Transverse colon (tissue), 4 donors: Measurements from ENCODE around the gene NADK2. TPM values are rescaled to one million over a fixed set of nuclear protein-coding genes. Genes with fewer than 3 reads are reported as not detected.

ENCODE experiments used
- DNase-seq: peaks from one replicate; pipeline ENCODE4 v3.0.0-alpha.2; 2019
- H3K27ac ChIP-seq, 4 donors: fragments of 200-600 bp; sonication (generic); 2 replicates each; pipeline ENCODE4 v1.5.1; 2016 to 2018; ENCODE audit warnings: inconsistent platforms in 4 of 4
- H3K27me3 ChIP-seq: fragments of 200-600 bp; sonication (generic); 2 replicates; pipeline ENCODE4 v1.5.1; 2017; ENCODE audit warnings: inconsistent platforms
- H3K36me3 ChIP-seq, 4 donors: fragments of 200-600 bp; sonication (generic); 2 replicates each; pipeline ENCODE4 v1.5.1; 2017 to 2019; ENCODE audit warnings: inconsistent platforms in 4 of 4
- H3K4me1 ChIP-seq, 4 donors: fragments of 200-600 bp; sonication (generic); 2 replicates each; pipeline ENCODE4 v1.5.1; 2017 to 2020; ENCODE audit warnings: inconsistent platforms in 4 of 4
- H3K4me3 ChIP-seq, 4 donors: fragments of 200-600 bp; sonication (generic); 1 replicate in 1 of 4; 2 replicates in 3 of 4; pipeline versions ENCODE4 v1.5.1 to v1.6.1; 2017 to 2019; ENCODE audit warnings: inconsistent platforms in 4 of 4
- H3K9me3 ChIP-seq, 2 donors: fragments of 200-600 bp; sonication (generic); 2 replicates each; pipeline ENCODE4 v1.5.1; 2017 to 2019; ENCODE audit warnings: inconsistent platforms in 2 of 2
- EP300 ChIP-seq: sonication (generic); formaldehyde crosslinking; IDR thresholded peaks from one replicate; pipeline ENCODE4 v1.6.1; 2017; ENCODE audit warnings: antibody characterized with exemption, low read depth
- POLR2A ChIP-seq: fragments of 450-650 bp; IDR thresholded peaks from one replicate; pipeline ENCODE4 v1.6.1; 2016; ENCODE audit warnings: antibody characterized with exemption, mild to moderate bottlenecking, moderate library complexity
- POLR2AphosphoS5 ChIP-seq, 3 donors: sonication (generic); formaldehyde crosslinking; IDR thresholded peaks; one replicate each; pipeline ENCODE4 v1.6.1; 2016; ENCODE audit warnings: antibody characterized with exemption in 3 of 3
- WGBS, 2 donors: methylation state at CpG; one replicate each; pipeline ENCODE4 v1.1.5; 2018; ENCODE audit warnings: low coverage in 1 of 2; 5-methylcytosine and 5-hydroxymethylcytosine counted together
- in situ Hi-C, 4 donors: fragments of 200-750 bp; cut with MboI; loops; one replicate each; pipeline versions ENCODE4 v1.15.0 to v1.15.1; 2017; ENCODE audit warnings: low sequenced_read_pairs in 3 of 4, low pct_ligation_motif_present in 1 of 4, low pct_unique_long_range_greater_than_20kb in 1 of 4
- intact Hi-C: fragments of 100-400 bp; cut with DNase I; formaldehyde crosslinking; loops from one replicate; pipeline ENCODE4 v1.15.1; 2023; ENCODE audit warnings: low total_unique reads
- total RNA-seq, 4 donors: library from RNA; depleted of rRNA; stranded (reverse); fragments of >200 nt; gene quantifications; one replicate each; pipeline ENCODE4 v1.1.0, GENCODE V29; 2016
- TF ChIP-seq, protein P1 (sequence below), 5 experiments: fragments of 200-600 bp in 3 of 5; fragments of 450-650 bp in 2 of 5; sonication (generic) in 3 of 5; IDR thresholded peaks; 1 replicate in 2 of 5; 2 replicates in 3 of 5; pipeline ENCODE4 v1.5.1; 2016 to 2017; ENCODE audit warnings: antibody characterized with exemption in 5 of 5, inconsistent platforms in 3 of 5, mild to moderate bottlenecking in 2 of 5, moderate library complexity in 1 of 5

The NADK2 gene
- total RNA-seq, 4 donors from 2014 or later, result 14.6 to 31.4 (median 22.4) TPM

DNA sequence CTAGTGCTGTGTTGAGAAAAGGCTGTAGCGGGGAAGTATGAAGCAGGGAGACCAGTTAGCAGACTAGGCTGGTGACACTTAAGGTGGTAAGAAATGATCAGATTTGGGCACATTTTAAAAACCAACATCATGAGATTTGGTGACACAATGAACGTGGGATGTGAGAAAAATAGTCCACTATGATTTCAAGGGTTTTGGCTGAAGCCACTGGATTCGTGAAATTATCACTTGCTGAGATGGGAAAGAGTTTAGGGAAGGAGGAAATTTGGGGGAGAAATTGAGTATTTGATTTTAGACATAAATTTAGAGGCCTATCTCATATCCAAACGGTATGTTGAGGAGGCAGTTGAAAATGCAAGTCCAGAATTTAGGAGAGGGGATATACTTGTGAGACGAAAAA, 66.7 kb downstream of the NADK2 start:
- no peaks in the 10 kb centered on the region for H3K9me3 ChIP-seq
- peaks cover 0 to 20% (median 9%) of the 10 kb centered on the region in 4 donors for H3K36me3 ChIP-seq
- DNase-seq, result no peak
- TF ChIP-seq, protein P1, sequence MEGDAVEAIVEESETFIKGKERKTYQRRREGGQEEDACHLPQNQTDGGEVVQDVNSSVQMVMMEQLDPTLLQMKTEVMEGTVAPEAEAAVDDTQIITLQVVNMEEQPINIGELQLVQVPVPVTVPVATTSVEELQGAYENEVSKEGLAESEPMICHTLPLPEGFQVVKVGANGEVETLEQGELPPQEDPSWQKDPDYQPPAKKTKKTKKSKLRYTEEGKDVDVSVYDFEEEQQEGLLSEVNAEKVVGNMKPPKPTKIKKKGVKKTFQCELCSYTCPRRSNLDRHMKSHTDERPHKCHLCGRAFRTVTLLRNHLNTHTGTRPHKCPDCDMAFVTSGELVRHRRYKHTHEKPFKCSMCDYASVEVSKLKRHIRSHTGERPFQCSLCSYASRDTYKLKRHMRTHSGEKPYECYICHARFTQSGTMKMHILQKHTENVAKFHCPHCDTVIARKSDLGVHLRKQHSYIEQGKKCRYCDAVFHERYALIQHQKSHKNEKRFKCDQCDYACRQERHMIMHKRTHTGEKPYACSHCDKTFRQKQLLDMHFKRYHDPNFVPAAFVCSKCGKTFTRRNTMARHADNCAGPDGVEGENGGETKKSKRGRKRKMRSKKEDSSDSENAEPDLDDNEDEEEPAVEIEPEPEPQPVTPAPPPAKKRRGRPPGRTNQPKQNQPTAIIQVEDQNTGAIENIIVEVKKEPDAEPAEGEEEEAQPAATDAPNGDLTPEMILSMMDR (IDR thresholded peaks at IDR 0.05), result no peak
- TF ChIP-seq EP300 (no peak), POLR2A (no peak), POLR2AphosphoS5 (IDR thresholded peaks at IDR 0.05) (no peak)
- H3K4me1 ChIP-seq, result no peaks in the 10 kb centered on the region
- H3K27me3 ChIP-seq, result no peaks in the 10 kb centered on the region
- intact Hi-C loops (no loop called here), in situ Hi-C loops (no loop called here)
- H3K4me3 ChIP-seq, result no peak overlapping the region
- H3K27ac ChIP-seq, result no peak overlapping the region
- 85 to 86% methylated on average over 4 to 5 of the region's 5 CpGs for WGBS, 2 donors

DNA sequence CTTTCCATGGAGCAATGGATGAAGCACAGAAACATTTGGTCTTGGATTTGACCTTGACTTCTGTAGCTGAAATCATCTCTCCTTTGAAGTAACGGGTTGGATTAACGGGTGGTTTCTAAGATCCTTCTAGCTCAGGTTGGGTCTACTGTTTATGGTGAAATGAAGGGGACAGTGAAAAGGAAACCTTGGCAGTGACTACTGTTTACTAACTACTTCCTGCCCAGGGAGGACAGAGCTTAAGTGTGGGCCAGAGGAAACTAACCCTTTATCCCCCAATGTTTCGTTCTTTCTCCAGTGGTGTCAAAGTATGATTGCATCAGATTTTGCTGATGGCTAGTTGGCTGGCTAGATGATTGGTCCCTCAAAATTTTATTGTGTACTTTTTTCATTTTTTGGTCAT, 67.6 kb downstream of the NADK2 start:
- TF ChIP-seq POLR2AphosphoS5 (IDR thresholded peaks at IDR 0.05) (no peak), POLR2A (no peak), EP300 (no peak)
- TF ChIP-seq, protein P1 (IDR thresholded peaks at IDR 0.05), result no peak

DNA sequence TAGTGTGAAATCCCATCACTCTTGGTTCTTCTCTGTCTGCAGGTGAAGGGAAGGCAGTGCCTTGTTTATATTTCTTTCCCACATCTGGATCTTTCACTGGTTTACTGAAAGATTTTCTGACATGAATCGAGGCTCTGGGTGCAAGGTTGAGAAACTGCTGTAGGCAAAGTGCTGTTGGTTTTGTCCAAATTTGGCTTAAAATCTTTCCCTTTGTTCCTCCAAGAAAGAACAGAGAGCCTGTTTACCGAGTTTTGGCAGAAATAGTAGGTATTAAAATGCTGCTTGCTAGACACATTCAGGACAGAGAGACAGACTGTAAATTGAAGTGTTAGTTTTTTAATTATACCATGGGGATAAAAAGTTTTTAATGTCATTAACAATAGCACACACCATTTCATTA, 68.3 kb downstream of the NADK2 start:
- 78 to 80% methylated on average over 2 of the region's 2 CpGs for WGBS, 2 donors
- in situ Hi-C loops, result no loop called here
- Histone ChIP-seq H3K9me3 (no peaks in the 10 kb centered on the region), H3K27me3 (no peaks in the 10 kb centered on the region), H3K27ac (no peak overlapping the region), H3K36me3 (peaks cover 0 to 26% (median 12%) of the 10 kb centered on the region in 4 donors), H3K4me1 (no peaks in the 10 kb centered on the region), H3K4me3 (no peak overlapping the region)
- intact Hi-C loops, result no loop called here
- TF ChIP-seq POLR2A (no peak), POLR2AphosphoS5 (IDR thresholded peaks at IDR 0.05) (no peak), EP300 (no peak)
- TF ChIP-seq, protein P1 (IDR thresholded peaks at IDR 0.05), result no peak
- no peak for DNase-seq

More for the DNA sequence above, 67.6 kb downstream of the NADK2 start:
- DNase-seq, result no peak
- peaks cover 0 to 26% (median 9%) of the 10 kb centered on the region in 4 donors for H3K36me3 ChIP-seq
- H3K4me1 ChIP-seq, result no peaks in the 10 kb centered on the region
- intact Hi-C loops, result no loop called here
- 76 to 85% methylated on average over 3 of the region's 3 CpGs for WGBS, 2 donors
- in situ Hi-C loops, result no loop called here
- H3K9me3 ChIP-seq, result no peaks in the 10 kb centered on the region
- no peak overlapping the region for H3K4me3 ChIP-seq
- H3K27ac ChIP-seq, result no peak overlapping the region
- no peaks in the 10 kb centered on the region for H3K27me3 ChIP-seq

DNA sequence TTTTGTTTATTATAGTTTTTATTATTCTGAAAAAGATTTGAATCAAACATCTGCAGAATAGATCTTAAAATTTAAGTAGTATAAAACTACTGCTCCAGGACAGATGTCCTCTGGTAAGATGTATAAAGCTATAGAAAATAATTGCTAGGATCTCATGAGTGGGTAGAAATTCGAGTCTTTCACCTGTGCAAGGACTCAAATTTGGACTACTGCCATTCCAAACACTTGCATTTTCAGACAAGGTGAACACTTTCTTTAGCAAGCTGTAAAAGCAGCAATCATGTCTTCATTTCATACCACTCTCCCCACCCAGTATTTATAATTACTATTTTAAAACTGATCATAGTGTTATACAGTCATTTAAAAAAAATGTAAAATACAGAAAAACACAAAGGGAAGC, 69.1 kb downstream of the NADK2 start:
- H3K9me3 ChIP-seq, result no peaks in the 10 kb centered on the region
- intact Hi-C loops (no loop called here), in situ Hi-C loops (no loop called here)
- no peaks in the 10 kb centered on the region for H3K4me1 ChIP-seq
- no peak for DNase-seq
- WGBS, 2 donors, result 44 to 62% methylated on average over 1 of the region's 1 CpG
- H3K4me3 ChIP-seq, result no peak overlapping the region
- peaks cover 0 to 32% (median 16%) of the 10 kb centered on the region in 4 donors for H3K36me3 ChIP-seq
- H3K27ac ChIP-seq, result no peak overlapping the region
- no peak for TF ChIP-seq POLR2AphosphoS5 (IDR thresholded peaks at IDR 0.05)
- TF ChIP-seq POLR2A, result no peak
- TF ChIP-seq, protein P1 (IDR thresholded peaks at IDR 0.05), result no peak
- no peak for TF ChIP-seq EP300
- no peaks in the 10 kb centered on the region for H3K27me3 ChIP-seq
